Purkinje cell (primary cell): ENCODE data around the gene CPT1A. TPM values are rescaled to one million over a fixed set of nuclear protein-coding genes. Genes with fewer than 3 reads are reported as not detected.

ENCODE experiments used
- polyA plus RNA-seq: library from polyadenylated mRNA; unstranded; fragments of >200 nt; fragmentation: Nextera tagmentation; gene quantifications from 2 replicates; pipeline ENCODE4 v1.2.1, GENCODE V29; 2014

CPT1A gene
- 2.6 and 2.9 TPM in 2 replicates for polyA plus RNA-seq

GRCh38 chr11:68841718-68842426 lies at the start of gene CPT1A:
TSS of gene CPT1A (minus strand) at chr11:68841916. CDS start at chr11:68815474, 26,442 bp downstream.

GRCh38 chr11:68751331-68751856 lies 90.3 kb downstream of the CPT1A start, which contains the start of gene TESMIN:
TSS of gene TESMIN (minus strand) at chr11:68751520. CDS start at chr11:68750660, 860 bp downstream.

Other genes with a start within 250 kb of the CPT1A start
- gene GAL, start 157.4 kb downstream of the CPT1A start, polyA plus RNA-seq = not detected in 2 replicates
- gene TESMIN, start 90.4 kb downstream of the CPT1A start, polyA plus RNA-seq = 2.2 and 2.4 TPM in 2 replicates
- gene MRPL21, start 61.9 kb upstream of the CPT1A start, polyA plus RNA-seq = 213 and 239 TPM in 2 replicates
- gene IGHMBP2, start 62.0 kb upstream of the CPT1A start, polyA plus RNA-seq = 2.3 and 9.9 TPM in 2 replicates
- gene MRGPRD, start 139.1 kb upstream of the CPT1A start, polyA plus RNA-seq = not detected in 2 replicates
- gene MRGPRF, start 171.3 kb upstream of the CPT1A start, polyA plus RNA-seq = not detected in 2 replicates
- 0.71 and 0.93 TPM in 2 replicates for gene TPCN2, start 207.0 kb upstream of the CPT1A start, polyA plus RNA-seq